Right atrium auricular region (tissue), 2 donors: ENCODE results near the gene TLR10. TPM values are rescaled to one million over a fixed set of nuclear protein-coding genes. Genes with fewer than 3 reads are reported as not detected.

Experiments
- DNase-seq: peaks from one replicate; pipeline ENCODE4 v3.0.0-alpha.2; 2019; ENCODE audit warnings: low spot score
- H3K27ac ChIP-seq, 2 donors: fragments of 200-600 bp; sonication (generic); 1 replicate in 1 of 2; 2 replicates in 1 of 2; pipeline ENCODE4 v1.5.1; 2016 to 2019
- H3K27me3 ChIP-seq, 2 donors: fragments of 200-600 bp; sonication (generic); one replicate each; pipeline versions ENCODE4 v1.5.1 to v1.6.0; 2017 to 2019
- H3K36me3 ChIP-seq: fragments of 200-600 bp; sonication (generic); one replicate; pipeline ENCODE4 v1.5.1; 2016
- H3K4me1 ChIP-seq, 2 donors: fragments of 200-600 bp; sonication (generic); one replicate each; pipeline versions ENCODE4 v1.5.1 to v1.6.0; 2017 to 2019
- H3K4me3 ChIP-seq, 2 donors: fragments of 200-600 bp; sonication (generic); 1 replicate in 1 of 2; 2 replicates in 1 of 2; pipeline ENCODE4 v1.5.1; 2017 to 2019; ENCODE audit warnings: mild to moderate bottlenecking in 1 of 2, moderate library complexity in 1 of 2
- H3K9me3 ChIP-seq, 2 donors: fragments of 200-600 bp; sonication (generic); one replicate each; pipeline ENCODE4 v1.5.1; 2019
- total RNA-seq, 2 donors: library from RNA; depleted of rRNA; stranded (reverse); fragments of >200 nt; gene quantifications; one replicate each; pipeline ENCODE4 v1.1.0, GENCODE V29; 2016
- TF ChIP-seq, protein P1 (sequence below), 2 donors: fragments of 200-600 bp; sonication (generic); IDR thresholded peaks; one replicate each; pipeline ENCODE4 v1.5.1; 2019; ENCODE audit warnings: antibody characterized with exemption in 2 of 2

The TLR10 gene
- total RNA-seq, 2 donors from 2014 or later = 0.08 TPM; not detected in 1

DNA sequence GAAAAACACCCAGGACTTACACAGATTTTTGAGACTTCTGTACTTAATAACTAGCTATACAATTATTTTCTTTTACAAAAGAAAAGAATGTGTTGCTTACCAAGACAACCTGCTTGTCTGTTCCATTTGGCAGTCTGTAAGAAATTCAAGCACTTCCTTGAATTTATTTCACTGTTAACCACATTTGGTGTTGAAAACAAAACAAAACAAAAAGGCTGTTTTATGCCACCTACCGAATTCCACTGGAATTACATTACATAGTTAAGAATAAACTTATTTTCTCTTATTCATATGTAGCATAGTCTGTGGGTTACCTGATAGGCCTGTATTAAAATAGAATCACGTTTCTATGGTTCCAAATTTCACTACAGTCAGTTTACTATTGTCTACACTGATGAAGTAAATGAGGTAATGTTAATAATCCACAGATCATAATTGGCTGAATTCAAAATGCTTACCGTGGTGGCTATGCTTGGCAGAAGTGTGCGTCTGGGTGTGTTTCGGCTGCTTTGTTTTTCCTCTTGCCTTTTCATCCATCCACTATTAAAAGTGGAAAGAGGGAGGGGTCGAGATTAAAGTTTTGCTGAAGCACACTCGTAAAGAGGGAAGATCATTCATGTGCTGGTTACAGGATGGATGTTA is 22.0 kb upstream of the TLR10 start, which contains the start of gene TLR1:
TLR1 (minus strand) TSS at position 138 of the 642 bp plus-strand sequence. CDS start 5,960 bp downstream, outside the sequence.
- Histone ChIP-seq H3K9me3 (no peaks in the 10 kb centered on the region), H3K4me3 (peak within 1 kb of the TSS; percentile 22 to 35), H3K4me1 (peaks cover 0 to 12% of the 10 kb centered on the region in 2 donors), H3K36me3 (peaks cover 9% of the 10 kb centered on the region), H3K27ac (peak within 1 kb of the TSS; percentile 61 to 66), H3K27me3 (no peaks in the 10 kb centered on the region)
- TF ChIP-seq, protein P1, sequence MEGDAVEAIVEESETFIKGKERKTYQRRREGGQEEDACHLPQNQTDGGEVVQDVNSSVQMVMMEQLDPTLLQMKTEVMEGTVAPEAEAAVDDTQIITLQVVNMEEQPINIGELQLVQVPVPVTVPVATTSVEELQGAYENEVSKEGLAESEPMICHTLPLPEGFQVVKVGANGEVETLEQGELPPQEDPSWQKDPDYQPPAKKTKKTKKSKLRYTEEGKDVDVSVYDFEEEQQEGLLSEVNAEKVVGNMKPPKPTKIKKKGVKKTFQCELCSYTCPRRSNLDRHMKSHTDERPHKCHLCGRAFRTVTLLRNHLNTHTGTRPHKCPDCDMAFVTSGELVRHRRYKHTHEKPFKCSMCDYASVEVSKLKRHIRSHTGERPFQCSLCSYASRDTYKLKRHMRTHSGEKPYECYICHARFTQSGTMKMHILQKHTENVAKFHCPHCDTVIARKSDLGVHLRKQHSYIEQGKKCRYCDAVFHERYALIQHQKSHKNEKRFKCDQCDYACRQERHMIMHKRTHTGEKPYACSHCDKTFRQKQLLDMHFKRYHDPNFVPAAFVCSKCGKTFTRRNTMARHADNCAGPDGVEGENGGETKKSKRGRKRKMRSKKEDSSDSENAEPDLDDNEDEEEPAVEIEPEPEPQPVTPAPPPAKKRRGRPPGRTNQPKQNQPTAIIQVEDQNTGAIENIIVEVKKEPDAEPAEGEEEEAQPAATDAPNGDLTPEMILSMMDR (IDR thresholded peaks at IDR 0.05) = peak; percentile 51 to 69
- DNase-seq = no peak

GRCh38 chr4:38803833-38804653 is 21.3 kb upstream of the TLR10 start:
- Histone ChIP-seq H3K27me3 (no peaks in the 10 kb centered on the region), H3K4me3 (peak overlapping the region; percentile 22 to 35), H3K27ac (peak overlapping the region; percentile 61 to 66), H3K4me1 (peaks cover 0 to 12% of the 10 kb centered on the region in 2 donors), H3K36me3 (peaks cover 15% of the 10 kb centered on the region), H3K9me3 (peaks cover 0 to 4% of the 10 kb centered on the region in 2 donors)
- TF ChIP-seq, protein P1 (IDR thresholded peaks at IDR 0.05) = no peak
- DNase-seq = no peak

DNA sequence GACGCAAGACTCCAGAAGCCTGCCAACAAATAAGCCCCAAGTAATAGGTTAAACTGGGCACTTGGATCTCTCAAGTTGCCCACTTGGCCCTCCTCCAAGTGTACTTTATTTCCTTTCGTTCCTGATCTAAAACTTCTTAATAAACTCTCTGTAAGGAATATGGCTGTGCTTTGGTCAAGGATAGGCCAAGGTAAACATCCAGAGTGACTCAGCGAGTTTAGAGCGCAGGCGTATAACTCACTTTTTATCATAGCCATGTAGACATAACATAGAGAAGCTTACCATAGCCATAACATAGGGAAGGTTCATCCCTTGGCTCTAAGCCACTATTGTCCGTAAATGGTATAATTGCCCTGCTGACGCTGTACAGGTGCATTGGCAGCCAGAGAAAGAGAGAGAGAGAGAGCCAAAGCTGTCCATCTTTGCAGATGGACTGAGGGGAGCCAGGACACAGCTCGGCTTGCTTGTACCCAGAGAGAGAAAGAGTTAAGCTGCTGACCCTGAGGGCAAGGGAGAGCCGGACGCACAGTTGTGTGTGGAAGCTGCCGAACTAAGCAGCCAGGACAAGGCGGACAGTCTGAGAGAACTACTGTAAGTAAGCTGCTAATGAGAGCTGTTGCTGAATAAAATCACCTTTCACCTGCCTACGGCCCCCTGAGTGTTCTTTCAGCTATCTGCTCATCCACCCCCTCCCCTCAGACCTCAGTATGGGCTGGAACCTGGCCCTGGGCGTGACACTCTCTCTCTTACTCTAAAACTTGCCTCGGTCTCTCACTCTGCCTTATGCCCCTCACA is 20.0 kb upstream of the TLR10 start:
- Histone ChIP-seq H3K4me3 (no peak overlapping the region), H3K27me3 (no peaks in the 10 kb centered on the region), H3K4me1 (peaks cover 0 to 12% of the 10 kb centered on the region in 2 donors), H3K9me3 (peaks cover 0 to 10% of the 10 kb centered on the region in 2 donors), H3K27ac (no peak overlapping the region), H3K36me3 (peaks cover 27% of the 10 kb centered on the region)
- TF ChIP-seq, protein P1 (IDR thresholded peaks at IDR 0.05) = no peak
- no peak for DNase-seq

- TF ChIP-seq, protein P1 (IDR thresholded peaks at IDR 0.05) = no peak
- Histone ChIP-seq H3K27ac (no peak overlapping the region), H3K36me3 (peaks cover 27% of the 10 kb centered on the region), H3K4me1 (peaks cover 0 to 11% of the 10 kb centered on the region in 2 donors), H3K27me3 (no peaks in the 10 kb centered on the region), H3K9me3 (peaks cover 0 to 16% of the 10 kb centered on the region in 2 donors), H3K4me3 (no peak overlapping the region)
- DNase-seq = no peak
Measured at GRCh38 chr4:38800961-38801450, 18.2 kb upstream of the TLR10 start.

- peaks cover 27% of the 10 kb centered on the region for H3K36me3 ChIP-seq
- DNase-seq = no peak
- H3K4me3 ChIP-seq = no peak overlapping the region
- H3K4me1 ChIP-seq = peaks cover 0 to 5% of the 10 kb centered on the region in 2 donors
- no peak overlapping the region for H3K27ac ChIP-seq
- TF ChIP-seq, protein P1 (IDR thresholded peaks at IDR 0.05) = no peak
- no peaks in the 10 kb centered on the region for H3K27me3 ChIP-seq
- H3K9me3 ChIP-seq = peaks cover 0 to 16% of the 10 kb centered on the region in 2 donors
Measured at GRCh38 chr4:38800366-38800765, 17.6 kb upstream of the TLR10 start.
